GM18499 (cell line): ENCODE measurements around the gene TTLL11.
A peak's percentile ranks its signal among the peaks of the same experiment; 100 is the strongest.

Experiments used
- ATAC-seq: cut with Tn5 transposase; IDR thresholded peaks from one replicate; pipeline ENCODE4 v1.9.1; 2021; ENCODE audit warnings: moderate number of reproducible peaks; ENCODE audit not compliant: insufficient read depth, unreplicated experiment

The TTLL11 gene

GRCh38 chr9:121841771-121842611 lies 251.1 kb downstream of the TTLL11 start:
- no peak for ATAC-seq

DNA sequence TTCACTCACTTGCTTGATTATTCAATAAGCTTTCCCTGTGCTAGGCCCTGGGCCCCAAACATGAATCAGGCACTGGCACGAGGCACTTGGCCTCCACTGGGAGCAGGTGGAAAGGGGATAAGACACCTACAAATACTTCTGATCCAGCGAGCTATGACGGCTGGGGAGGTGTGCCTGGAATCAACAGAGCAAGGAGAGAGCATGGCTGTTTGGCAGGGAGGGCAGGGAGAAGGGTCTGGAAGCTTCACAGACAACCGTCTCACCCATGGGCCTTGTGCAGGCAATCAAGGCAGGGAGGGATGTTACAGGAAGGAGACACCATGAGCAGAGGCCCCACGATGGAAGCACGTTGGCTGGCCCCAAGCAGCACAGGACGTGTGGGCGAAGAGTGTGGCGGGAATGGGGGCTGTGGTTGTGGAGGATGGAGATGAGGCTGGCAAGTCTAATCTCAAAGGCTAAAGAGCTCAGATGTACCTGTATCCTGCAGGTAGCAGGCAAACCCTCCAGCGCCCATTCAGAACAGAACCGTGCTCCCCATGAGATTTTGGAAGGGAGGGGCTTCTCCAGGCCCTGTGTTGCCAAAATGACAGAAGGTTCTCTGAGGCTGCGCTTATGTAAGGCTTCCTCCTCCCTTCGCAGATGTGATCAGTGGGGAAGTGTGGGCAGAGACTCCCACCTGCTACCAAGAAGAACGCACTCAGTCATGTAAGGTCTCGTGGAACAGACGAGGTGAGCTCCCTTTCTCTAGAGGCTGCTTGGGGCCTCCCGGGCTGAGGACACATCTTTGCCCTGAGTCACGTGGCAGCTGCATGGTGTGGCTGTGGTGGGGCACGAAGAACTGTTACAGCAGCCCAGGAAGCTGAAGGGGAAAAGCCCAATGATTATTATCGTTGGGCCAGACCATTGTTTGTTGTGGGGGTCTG lies 252.0 kb downstream of the TTLL11 start:
- no peak for ATAC-seq

- peak; percentile 89 for ATAC-seq
These were observed 253.2 kb downstream of the TTLL11 start for GRCh38 chr9:121839726-121840500.

DNA sequence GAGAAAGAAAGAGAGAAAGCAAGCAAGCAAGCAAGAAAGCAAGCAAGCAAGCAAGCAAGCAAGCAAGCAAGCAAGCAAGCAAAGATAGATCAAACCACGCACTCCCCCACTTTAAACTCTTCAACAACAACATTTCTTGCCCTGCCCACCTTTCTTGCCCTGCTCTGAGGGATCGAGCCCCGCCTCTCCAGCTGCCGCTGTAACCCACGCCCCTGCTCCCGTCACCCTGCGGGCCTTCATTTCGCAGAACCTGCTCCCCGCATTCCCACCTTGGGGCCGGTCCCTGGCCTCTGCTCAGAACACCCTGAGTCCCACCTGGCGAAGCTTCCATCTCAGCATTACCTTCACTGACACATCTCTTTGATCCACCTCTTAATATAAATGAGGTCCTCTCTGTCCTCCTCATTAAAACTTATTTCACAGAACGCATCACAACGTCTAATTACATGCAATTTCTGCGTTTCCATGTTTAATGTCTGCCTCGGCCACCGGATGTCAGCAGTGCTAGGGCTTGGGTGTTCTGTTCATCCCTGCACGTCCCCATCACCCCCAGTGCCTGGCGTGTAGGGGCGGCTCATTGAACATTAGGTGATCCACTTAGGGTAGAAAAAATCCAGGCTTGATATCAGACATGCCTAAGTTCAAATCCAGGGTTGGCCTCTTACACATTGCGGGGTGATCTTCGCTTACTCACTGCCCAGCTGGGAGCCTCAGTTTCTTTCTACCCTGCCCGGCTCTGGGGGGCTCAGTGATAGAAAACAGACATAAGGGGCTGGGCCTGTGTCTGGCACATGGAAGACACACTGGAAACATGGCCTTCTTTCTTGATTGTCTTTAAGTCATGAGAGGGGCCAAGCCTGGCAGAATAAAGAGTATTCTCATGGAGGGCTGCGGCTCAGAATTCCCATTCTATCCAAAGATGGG lies 254.1 kb downstream of the TTLL11 start:
- ATAC-seq, result no peak

GRCh38 chr9:121837113-121837961 lies 255.8 kb downstream of the TTLL11 start:
- ATAC-seq, result no peak

DNA sequence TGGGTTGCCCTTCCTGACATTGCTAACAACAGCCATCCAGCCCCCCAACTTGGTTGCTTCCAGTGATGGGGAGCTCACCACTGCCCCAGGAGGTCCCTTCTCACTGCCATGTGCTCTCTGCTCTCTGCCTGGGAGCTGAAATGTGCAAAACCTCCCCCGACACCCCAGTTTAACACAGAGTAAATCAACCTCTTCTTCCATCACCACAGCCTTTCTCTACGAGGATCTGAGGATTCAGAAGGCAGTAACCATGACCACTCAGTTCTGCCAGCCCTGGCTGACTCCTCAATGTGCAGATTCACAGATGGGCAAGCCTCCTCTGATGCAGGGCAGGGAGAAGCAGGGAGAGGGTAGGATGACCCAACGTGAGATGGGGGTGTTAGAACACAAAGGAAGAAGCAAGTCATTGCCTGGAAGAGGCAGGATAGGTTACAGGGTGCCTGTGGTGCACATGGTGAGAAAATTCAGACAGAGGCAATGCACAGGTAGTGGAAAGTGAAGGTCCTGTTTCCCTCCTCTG lies 256.7 kb downstream of the TTLL11 start:
- no peak for ATAC-seq

DNA sequence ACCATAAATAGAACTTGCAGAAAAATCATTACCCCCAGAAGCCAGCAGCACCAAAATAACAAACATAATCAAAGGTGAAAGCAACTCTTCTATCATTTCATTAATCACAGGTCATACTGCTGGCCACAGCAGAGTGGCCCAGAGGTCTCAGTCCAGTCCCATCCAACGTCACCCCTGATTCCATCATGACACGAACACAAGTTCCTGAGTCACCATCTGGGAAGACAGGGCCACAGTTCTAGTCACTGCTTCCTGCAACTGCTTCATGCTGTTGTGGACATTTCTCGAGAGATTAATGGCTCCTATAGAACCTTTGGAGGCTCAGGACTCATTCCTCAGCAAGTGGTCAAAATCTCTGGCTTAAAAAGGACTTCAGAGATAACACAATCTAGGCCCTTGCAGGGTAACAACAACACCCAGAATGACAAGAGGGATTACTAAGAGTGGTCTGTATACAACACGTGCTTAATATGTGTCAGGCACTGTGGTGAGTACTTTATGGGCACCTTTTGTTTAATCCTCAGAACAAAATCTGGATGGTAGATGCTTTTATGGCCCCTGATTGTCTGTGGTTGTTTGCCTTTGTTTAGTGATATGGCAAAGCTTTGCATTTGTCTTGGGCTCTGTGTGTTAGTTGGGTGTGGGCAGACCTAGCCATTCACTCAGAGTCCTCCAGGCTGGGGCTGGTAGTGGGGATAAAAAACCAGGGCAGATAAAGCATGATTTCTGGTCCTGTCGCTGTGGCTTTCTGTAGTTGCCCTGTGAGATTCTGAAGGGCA lies 257.3 kb downstream of the TTLL11 start:
- no peak for ATAC-seq

DNA sequence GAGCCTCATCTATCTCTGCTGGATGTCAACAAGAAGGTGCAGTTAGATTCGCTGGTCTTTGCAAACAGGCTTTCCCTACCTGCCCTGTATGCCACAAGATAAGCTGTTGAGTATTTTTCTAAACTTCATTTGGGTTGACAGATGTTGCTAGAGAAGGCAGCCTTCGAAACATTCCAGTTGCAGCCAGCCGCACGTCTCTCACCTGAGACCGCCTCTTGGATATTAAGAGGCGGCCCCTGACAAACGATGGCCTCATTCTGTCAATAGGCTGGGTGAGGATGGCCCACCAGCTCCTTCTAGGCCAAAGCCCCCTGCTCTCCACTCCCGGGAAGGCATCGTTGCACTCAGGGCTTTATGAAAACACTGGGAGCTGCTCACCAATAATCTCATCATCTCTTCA lies 260.0 kb downstream of the TTLL11 start:
- ATAC-seq, result no peak

DNA sequence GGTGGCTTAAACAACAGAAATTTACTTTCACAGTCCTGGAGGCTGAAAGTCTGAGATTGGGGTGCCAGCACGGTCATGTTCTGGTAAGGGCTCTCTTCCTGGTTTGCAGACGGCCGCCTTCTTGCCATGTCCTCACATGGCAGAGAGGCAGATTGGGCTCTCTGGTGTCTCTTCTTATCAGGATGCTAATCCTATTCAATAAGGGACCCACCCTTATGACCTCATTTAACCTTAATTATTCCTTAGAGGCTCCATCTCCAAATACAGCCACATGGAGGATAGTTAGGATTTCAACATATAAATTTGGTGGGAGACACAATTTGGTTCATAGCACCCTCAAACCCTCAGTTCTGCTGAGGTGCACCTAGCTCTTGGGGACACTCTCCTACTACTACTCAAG lies 261.2 kb downstream of the TTLL11 start:
- no peak for ATAC-seq

GRCh38 chr9:121830441-121831140 lies 262.5 kb downstream of the TTLL11 start:
- ATAC-seq, result no peak

GRCh38 chr9:121827251-121827967 lies 265.7 kb downstream of the TTLL11 start:
- no peak for ATAC-seq

- ATAC-seq, result no peak
These were observed 266.4 kb downstream of the TTLL11 start for GRCh38 chr9:121826711-121827110.

- no peak for ATAC-seq
These were observed 267.9 kb downstream of the TTLL11 start for GRCh38 chr9:121825031-121825691.

- ATAC-seq, result no peak
These were observed 268.5 kb downstream of the TTLL11 start for GRCh38 chr9:121824651-121825030.

- ATAC-seq, result no peak
These were observed 269.5 kb downstream of the TTLL11 start for GRCh38 chr9:121823451-121824169.
